Activated CD4-positive, alpha-beta T cell treated with anti-CD3 and anti-CD28 coated beads, Interleukin-2, Interleukin-6, amounts not matched to agents 100 ng/mL and 50 ng/mL, durations not matched to agents 16 hours and 8 hours (primary cell): ENCODE results near the gene ARMC7.
A peak's percentile ranks its signal among the peaks of the same experiment; 100 is the strongest.
"Not testable (repeated sequence)": the region's sequence is repeated elsewhere in the genome, so short reads cannot be mapped to it uniquely, and the experiment has no call there.

ENCODE experiments used
- DNase-seq: peaks from one replicate; pipeline ENCODE4 v3.0.0-alpha.2; 2020

Gene ARMC7

DNA sequence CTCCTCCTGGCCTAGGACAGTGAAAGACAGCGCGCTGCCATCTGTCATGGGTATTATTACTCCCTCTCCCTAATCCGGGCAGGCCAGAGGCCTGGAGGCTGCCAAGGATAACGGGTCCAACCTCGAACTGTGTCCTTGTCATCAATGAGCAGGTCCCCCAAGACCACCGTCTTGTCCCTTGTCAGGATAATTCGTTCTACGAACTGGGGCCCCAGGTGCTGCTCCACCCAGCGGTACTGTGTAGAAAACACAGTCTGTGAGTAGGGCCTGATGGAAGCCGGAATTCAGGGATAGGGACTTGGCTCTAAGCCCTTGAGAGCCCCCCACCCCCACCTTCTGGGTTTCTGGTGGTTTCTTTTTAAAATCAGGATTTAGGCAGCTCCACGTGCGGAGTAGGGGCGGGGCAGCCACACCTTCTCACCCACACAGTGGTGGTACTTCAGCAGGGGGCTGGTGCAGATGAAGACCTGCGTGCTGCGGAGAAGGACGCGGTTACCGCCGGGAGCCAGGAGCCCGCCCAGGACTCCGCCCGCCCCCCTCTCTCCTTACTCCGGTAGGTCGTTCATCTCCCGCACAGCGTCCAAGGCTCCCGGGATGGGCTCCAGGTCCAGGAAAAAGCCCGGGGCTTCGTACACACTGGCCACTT is 21.0 kb downstream of the ARMC7 start:
- DNase-seq: peak; percentile 67

DNA sequence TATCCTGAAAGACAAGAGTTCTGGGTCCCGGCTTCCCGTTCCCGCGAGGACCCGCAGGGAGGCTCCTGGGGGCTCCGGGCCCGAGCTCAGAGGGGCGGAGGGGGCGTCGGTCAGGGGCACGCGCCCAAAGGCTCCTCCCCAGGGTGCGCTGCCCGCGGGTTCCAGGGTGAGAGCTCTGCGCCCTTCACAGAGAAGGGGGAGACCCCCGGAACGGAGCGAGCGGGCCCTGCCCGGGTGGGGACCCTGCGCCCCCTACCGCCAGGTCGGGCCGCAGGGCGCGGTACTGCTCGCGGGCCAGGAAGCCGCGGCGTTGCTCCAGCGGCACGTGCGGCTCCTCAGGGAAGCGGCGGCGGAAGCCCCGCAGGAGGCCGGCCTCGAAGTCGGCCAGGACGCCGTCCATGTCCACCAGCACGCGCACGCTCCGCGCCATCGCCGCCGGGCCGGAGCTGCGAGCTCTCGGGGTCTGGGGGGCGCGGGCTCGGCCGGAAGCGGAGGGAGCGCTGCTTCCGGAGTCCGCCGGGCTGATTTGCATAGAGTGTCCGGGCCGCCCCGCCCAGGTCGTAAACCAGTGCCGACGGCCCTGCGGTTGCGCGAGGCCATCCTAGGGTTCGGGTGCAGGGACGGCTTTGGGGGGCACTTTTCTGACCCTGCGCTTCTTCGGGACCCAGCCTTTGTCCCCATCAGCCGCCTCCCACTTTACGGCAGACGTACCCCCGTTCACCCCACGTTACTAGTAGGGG is 21.7 kb downstream of the ARMC7 start, which contains the start of gene NT5C:
Gene NT5C (minus strand): TSS at position 465 of the 740 bp plus-strand sequence. CDS start 35 bp downstream, at position 430.
- DNase-seq: peak; percentile 86

DNA sequence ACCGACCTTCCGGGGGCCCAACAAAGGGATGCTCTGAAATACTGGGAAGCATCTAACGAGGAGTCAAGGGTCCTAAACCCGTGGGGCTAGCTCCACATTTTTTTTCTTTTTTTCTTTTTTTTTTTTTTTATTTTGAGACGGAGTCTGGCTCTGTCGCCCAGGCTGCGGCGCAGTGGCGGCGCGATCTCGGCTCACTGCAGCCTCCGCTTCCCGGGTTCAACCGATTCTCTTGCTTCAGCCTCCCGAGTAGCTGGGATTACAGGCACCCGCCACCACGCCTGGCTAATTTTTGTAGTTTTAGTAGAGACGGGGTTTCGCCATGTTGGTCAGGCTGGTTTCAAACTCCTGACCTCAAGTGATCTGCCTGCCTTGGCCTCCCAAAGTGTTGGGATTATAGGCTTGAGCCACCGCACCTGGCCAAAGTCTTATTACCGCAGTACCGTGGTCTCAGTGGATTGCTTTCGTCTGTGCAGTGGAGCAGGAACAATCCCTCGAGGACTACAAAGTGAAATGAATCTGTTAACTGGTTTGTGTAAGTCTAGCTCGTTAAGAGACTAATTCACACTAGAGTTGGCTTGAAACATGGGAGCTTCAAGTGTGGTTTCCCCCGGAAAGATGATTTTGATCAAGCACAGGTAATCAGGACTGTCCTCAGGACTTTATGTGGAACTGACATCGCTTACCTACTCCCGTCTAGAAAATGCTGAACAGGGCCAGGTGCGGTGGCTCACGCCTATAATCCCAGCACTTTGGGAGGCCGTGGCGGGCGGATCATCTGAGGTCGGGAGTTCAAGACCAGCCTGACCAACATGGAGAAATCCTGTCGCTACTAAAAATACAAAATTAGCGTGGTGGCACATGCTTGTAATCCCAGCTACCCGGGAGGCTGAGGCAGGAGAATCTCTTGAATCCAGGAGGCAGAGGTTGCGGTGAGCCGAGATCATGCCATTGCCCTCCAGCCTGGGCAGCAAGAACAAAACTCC is 22.5 kb downstream of the ARMC7 start:
- DNase-seq: not testable (repeated sequence)

DNA sequence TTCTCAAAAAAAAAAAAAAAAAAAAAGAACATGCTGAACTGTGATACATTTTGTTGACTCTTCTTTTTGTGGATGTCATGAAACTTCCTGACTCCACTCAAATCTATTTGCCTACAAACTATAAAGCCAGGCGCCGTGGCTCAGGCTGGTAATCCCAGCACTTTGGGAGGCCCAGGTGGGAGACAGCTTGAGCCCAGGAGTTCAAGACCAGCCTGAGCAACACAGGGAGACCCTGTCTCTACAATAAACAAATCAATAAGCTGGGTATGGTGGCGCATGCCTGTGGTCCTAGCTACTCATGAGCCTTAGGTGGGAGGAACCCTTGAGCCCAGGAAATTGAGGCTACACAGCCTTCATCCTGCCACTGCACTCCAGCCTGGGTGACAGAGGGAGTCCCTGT is 23.2 kb downstream of the ARMC7 start:
- DNase-seq: no peak

DNA sequence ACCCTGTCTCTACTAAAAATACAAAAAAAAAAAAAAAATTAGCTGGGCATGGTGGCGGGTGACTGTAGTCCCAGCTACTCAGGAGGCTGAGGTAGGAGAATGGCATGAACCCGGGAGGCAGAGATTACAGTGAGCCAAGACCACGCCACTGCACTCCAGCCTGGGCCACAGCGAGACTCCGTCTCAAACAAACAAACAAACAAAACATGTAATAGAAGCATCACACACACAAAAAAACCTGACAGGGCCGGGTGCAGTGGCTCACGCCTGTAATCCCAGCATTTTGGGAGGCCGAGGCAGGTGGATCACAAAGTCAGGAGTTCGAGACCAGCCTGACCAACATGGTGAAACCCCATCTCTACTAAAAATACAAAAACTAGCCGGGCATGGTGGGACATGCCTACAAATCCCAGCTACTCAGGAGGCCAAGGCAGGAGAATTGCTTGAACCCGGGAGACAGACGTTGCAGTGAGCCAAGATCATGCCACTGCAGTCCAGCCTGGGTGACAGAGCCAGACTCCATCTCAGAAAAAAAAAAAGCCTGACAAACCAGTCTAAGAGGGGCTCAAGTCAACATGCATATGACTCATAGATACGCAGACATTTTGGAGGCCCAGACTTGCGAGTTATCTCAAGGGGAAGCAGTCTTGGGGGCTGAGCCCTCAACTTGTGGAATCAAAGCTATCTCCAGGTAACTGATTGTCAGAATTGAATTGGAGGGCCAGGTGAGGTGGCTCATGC is 24.0 kb downstream of the ARMC7 start:
- not testable (repeated sequence) for DNase-seq

DNA sequence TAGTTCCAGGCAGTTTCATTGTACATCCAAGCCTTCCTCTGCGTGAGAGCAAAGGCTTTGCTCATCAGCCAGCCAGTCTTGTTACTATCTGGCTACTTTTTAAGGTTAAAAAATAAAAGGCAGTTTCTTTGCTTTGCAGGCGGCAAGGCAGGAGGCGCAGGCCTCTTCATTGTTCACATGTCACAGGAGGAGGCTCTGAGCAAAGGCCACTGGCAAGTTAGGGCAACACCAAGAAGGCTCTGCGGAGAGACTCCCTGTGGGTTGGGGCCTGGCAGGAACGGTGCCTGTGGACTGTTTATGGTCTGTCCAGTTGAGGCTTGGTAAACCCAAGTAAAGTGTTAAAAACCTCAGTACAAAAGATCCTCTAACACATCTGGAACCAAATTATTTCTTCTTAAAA is 25.7 kb downstream of the ARMC7 start:
- DNase-seq: no peak

DNA sequence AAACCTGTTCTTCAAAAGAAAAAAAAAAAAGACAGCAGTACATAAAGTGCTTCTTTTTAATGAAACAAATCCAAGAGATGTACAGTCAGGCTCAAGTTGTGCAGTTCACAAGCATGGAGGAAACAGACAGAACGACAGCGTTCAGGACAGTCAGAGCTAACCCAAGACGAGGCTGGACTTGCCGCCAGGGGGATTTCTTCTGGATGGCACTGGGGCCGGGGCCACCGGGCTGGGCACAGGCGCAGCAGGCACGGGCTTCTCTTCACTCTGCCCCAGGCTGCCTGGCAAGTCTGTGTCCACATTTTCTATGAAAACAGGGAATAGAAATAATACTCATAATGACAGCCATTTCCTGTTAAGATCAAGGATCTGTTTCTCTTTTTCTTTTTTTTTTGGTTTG is 26.2 kb downstream of the ARMC7 start:
- no peak for DNase-seq

DNA sequence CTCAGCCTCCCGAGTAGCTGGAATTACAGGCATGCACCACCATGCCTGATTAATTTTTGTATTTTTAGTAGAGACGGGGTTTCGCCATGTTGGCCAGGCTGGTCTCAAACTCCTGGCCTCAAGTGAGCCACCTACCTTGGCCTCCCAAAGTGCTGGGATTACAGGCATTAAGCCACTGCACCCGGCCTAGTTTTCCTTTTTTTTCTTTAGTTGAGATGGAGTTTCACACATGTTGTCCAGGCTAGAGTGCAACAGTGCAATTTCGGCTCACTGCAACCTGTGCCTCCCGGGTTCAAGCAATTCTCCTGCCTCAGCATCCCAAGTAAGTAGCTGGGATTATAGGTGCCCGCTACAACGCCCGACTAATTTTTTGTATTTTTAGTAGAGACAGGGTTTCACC is 28.0 kb downstream of the ARMC7 start:
- DNase-seq: not testable (repeated sequence)

DNA sequence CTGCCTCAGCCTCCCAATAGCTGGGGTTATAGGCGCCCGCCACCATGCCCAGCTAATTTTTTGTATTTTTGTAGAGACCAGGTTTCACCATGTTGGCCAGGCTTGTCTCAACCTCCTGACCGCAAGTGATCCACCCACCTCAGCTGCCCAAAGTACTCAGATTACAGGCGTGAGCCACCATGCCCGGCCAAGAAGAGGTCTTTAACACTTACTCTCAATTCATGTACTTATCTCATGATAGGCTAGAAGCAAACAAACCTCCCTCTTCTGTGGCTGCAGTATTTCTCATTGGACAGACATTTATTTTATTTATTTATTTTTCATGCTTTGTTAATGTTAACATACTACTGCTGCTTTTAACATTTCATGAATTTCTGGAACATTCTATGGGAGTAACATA is 28.8 kb downstream of the ARMC7 start:
- DNase-seq: no peak

DNA sequence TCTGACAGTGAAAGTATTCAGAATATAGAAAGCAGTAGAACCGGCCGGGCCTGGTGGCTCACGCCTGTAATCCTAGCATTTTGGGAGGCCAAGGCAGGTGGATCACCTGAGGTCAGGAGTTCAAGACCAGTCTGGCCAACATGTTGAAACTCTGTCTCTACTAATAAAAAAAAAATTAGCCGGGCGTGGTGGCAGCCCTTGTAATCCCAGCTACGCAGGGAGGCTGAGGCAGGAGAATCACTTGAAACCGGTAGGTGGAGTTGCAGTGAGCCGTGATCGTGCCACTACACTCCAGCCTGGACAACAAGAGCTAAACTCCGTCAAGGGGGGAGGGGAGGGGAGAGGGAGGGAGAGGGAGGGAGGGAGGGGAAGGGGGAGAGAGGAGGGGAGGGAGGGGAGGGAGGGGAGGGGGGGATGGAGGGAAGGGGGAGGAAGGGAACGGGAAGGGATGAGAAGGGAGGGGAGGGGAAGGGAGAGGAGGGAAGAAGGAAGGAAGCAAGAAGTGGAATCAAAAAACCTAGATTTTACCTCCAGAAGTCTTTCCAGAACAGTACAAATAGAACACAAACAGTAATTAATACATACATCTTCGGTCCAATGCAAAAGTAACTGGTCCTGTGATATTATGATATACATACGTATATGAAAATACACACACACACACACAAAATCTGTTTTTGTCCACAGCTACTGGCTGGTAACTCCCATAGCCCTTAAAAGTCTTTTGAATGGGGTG is 32.6 kb downstream of the ARMC7 start:
- no peak for DNase-seq

DNA sequence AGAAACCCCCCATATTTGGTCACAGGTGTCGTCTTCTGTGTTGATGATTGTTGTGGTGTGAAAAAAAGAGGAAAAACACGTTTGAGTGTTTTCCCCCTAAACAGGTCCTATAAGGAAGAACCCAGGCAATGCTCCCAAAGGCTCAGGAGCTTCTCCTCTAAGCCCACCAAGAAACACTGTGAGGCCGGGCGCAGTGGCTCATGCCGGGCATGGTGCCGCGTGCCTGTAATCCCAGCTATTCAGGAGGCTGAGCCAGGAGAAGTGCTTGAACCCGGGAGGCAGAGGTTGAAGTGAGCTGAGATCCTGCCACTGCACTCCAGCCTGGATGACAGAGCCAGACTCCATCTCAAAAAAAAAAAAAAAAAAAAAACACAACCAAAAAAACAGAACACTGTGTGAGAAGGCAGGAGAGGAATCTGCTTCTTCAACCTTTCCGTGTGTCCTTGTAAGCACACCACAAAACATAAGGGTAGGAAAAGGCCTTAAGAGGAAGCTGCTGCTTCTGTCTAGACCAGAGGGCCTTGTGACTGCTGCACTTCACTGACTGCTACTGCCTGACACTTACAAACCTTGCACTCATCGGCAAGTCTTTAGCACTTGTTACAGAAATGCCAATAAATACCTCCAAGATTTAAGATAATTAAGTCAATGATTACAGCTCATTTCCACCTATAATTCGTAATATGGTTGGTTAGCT is 35.2 kb downstream of the ARMC7 start:
- no peak for DNase-seq

DNA sequence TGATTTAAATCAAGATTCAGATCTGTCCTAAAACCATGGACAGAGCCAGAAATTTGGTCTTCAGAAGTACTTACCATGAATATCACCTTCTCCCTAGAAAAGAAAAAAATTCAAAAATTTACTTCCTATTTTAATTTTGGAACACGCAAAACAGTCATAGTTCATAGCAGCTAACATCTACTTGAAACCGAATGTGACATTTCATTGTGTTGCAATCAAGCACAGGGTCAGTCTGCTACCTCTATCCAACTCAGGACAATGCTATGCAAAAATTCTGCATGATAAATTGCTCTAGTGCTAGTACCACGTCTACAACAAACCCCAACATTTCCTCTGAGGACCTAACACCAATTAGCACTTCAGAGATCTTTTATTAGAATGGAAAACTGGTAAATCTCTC is 36.8 kb downstream of the ARMC7 start:
- no peak for DNase-seq

DNA sequence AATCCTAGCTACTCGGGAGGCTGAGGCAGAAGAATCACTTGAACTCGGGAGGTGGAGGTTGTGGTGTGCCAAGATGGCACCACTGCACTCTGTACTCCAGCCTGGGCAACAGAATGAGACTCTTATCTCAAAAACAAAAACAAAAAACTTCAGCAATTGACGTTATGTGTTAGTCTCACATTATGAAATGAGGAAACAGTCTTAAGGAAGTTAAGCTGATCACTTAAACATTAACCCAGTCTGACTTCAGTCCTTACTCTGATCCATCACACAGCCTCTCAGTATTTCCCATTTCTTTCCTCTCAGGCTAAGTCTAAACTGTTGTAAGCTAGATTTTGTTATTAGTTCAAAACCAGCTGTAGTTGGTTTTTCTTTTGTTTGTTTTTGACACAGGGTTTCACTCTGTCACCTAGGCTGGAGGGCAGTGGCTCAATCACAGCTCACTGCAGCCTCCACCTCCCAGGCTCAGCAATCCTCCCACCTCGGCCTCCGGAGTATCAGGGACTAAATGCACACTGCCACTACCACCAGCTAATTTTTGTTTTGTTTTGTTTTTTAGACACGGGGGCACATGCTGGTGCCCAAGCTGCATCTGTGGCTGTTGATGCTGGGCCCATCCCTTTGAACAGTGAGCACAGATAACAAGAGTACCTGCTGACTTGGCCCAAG is 38.2 kb downstream of the ARMC7 start:
- DNase-seq: no peak

DNA sequence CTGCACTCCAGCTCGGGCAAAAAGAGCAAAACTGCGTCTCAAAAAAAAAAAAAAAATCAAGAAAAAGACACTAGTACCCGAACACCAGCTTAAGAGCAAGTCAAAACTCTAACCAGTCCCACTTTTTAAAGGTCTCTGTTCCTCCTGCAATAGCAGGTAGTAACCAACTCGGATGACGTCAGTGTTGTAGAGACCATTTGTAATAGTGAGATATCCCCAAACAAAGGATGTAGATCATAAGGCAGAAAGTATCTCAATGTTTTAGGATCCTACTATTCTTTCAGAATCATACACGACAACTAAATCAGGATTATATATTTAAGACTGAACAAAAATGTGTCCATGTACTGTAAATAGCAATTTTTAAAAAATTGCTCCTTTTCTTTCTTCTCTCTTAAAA is 42.2 kb downstream of the ARMC7 start:
- DNase-seq: no peak

DNA sequence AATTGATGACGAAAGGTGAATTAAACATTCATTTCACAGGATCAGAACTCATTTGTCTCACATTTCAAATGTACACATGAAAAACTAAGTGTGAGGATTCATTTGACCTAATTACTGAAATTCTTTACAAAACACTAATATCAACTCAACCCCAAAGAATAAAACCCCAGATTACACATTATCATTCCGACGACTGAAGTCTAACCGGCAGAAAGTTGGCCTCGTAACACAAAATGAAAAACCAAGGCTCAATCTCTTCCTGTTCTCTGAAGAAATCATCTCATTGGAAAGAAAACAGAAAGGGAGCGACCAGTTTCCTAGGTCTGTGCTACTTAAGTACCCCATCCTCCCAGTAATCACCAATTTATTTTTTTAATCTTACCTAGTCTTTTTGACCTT is 42.8 kb downstream of the ARMC7 start:
- no peak for DNase-seq

DNA sequence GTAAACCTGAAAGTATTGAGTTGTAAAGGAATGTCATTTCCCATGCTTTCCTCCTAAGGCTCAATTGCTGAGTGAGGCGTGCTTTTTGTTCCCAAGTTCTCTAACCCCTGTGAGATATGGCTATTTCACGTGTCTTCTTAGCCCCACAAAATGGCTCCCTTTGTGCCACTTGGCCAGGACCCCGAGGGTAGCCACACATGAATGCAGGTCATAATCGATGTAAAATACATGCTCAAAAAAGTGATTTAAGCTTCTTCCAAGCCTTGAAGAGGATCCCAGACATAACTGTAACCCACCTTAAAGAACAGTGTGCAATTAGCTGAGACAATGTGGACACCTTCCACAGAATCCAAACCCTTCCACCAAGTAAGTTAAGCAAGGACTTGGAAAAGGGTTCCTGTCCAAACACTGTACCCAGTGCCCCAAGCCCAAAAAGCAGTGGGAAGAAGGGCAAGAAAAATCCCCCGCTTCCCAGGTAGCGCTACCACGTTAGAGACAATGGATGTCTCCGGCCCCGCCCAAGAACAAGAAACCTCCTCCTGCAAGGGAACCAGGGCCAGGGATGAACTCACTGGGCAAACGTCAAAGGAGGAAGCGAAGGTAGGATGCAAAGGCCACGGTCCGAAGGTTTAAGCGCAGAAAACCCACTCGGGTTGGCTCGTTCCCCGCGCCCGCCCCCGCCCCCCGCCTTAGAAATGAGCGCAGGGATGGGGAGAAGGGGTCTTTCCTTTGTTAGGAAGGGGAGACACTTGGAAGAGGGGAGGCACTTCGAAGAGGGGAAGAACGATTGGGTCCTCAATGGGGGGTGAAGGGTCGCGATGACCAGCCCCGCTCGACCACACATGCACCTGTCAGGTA is 43.4 kb downstream of the ARMC7 start:
- DNase-seq: peak; percentile 64

DNA sequence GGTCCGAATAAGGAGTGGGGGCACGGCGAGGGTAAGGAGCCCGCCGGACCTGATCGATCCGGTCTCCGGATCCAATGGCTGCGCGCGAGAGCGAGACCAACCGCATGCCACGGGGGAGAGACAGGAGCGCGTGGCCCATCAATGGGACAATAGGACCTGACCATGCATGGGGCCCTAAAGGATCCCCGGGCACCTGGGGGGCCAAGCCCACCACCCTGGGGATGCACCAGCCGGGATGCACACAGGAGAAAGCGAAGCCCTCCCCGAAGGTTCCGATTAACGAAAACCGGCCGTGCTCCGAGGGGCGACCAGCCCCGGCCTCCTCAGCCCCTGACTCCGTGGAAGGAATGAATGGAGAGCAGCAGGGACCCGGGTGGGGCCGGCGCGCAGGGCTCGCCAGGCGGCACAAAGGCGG is 44.0 kb downstream of the ARMC7 start:
- DNase-seq: peak; percentile 47

DNA sequence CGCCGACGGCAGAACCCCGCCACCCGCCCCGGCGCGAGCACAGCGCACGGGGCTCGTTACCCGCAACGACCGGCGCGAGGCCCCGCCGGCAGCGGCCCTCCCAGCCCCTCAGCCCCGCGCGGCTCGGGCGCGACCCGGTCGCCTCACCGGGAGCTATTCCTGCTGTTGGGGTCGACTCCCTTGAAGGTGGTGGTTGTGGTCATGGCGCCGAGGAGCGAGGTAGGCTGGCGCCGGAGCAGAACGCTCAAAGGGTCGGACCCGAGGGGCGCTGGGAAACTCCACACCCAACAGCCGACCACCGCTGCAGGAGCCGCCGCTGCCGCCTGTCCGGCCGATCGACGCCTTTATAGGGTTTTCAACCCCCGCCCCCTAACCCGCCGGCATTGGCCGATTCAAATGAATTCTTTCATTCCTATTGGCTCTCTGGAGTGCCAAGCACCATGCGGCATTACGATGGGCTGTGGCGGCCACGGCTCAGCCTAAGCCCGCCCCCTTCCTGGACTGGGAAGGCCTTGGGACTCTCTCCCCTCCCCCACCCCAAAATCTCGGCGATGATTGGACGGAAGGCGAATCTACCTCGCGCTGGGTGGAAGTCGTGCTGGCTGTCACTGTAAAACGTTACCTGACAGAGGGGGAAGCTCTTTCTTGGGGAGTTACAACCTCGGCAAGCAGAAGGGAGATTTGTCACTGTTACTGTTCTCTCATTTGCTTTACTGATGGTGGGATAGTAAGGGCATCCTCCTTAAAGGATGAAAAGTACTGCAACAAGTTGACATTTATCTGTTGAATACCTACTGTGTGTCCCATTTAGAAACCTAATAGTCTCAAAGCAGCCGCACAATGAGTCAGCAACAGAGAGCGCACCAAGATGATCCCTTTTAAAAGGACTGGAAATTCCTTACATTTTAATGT is 44.7 kb downstream of the ARMC7 start, which contains the start of gene JPT1:
Gene JPT1 (minus strand): TSS at position 318 of the 912 bp plus-strand sequence. CDS start 115 bp downstream, at position 203.
- DNase-seq: peak; percentile 100
